Measurements from ENCODE around the gene PLD5. TPM values are rescaled to one million over a fixed set of nuclear protein-coding genes. Genes with fewer than 3 reads are reported as not detected.

Gene PLD5
- total and polyA plus RNA-seq, 3 donors from 2014 or later, result 0.63 to 1.7 (median 0.81) TPM

GRCh38 chr1:242427519-242427918 lies 97.0 kb downstream of the PLD5 start:
- no peak overlapping the region for H3K27ac ChIP-seq
- H3K9me3 ChIP-seq, result no peaks in the 10 kb centered on the region
- H3K4me3 ChIP-seq, result no peak overlapping the region
- H3K27me3 ChIP-seq, result no peaks in the 10 kb centered on the region
- intact Hi-C loops (cut with DNase I; ENCODE audit: low total_unique reads), result no loop called here
- H3K36me3 ChIP-seq (ENCODE audit: low read depth, missing control alignments), result no peaks in the 10 kb centered on the region
- DNase-seq, result no peak
- 74 to 76% methylated on average over 4 of the region's 4 CpGs for WGBS, 2 donors
- H3K4me1 ChIP-seq, result no peaks in the 10 kb centered on the region
- no peak for TF ChIP-seq POLR2A (IDR thresholded peaks at IDR 0.05)
- no peak for TF ChIP-seq CTCF (IDR thresholded peaks at IDR 0.05)

DNA sequence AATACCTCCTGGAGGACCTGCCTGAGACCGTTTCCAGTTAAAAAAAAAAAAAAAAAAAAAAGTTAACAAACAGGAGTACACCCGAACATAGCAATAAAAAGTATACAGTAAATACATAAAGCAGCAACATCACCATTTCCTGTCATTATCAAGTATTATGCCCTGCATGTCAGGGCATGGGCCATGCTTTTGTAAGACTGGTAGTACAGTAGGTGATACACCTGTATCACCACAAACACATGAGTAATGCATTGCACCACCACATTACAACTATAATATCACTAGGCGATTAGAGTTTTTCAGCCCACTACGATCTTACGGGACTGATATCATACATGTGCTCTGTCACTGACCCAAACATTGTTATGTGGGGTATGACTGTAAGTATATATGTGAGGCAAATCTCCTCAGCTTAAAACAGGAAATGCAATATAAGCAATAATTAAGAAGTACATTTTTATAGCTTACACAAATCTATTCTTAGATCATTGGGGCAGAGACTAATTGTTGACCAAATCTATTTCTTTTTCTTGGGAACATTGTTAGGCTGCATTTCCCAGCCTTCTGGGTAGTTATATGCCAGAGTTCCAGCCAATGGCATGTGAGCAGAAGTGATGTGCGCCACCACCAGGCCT lies 98.1 kb downstream of the PLD5 start:
- no peak overlapping the region for H3K27ac ChIP-seq
- H3K27me3 ChIP-seq, result no peaks in the 10 kb centered on the region
- H3K36me3 ChIP-seq (ENCODE audit: low read depth, missing control alignments), result no peaks in the 10 kb centered on the region
- no peaks in the 10 kb centered on the region for H3K4me1 ChIP-seq
- DNase-seq, result no peak
- WGBS, 2 donors, result 94 to 98% methylated on average over 6 of the region's 6 CpGs
- TF ChIP-seq POLR2A (IDR thresholded peaks at IDR 0.05) (no peak), CTCF (IDR thresholded peaks at IDR 0.05) (no peak)
- H3K4me3 ChIP-seq, result no peak overlapping the region
- intact Hi-C loops (cut with DNase I; ENCODE audit: low total_unique reads), result no loop called here
- no peaks in the 10 kb centered on the region for H3K9me3 ChIP-seq

DNA sequence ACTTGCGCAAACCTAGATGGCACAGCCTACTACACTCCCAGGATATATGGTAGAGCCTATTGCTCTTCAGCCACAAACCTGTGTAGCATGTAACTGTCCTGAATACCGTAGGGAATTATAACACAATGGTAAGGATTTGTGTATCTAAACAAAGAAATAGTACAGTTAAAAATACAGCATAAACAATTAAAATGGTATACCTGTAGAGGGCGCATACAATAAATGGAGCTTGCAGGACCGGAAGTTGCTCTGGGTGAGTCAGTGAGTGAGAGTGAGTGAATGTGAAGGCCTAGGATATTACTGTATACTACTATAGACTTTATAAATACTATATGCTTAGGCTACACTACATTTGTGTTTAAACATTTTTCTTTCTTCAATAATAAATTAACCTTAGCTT lies 99.3 kb downstream of the PLD5 start:
- 84 to 89% methylated on average over 4 of the region's 4 CpGs for WGBS, 2 donors
- no peak for DNase-seq
- Histone ChIP-seq H3K4me1 (no peaks in the 10 kb centered on the region), H3K27ac (no peak overlapping the region), H3K27me3 (no peaks in the 10 kb centered on the region), H3K36me3 (ENCODE audit: low read depth, missing control alignments) (no peaks in the 10 kb centered on the region), H3K4me3 (no peak overlapping the region), H3K9me3 (no peaks in the 10 kb centered on the region)
- intact Hi-C loops (cut with DNase I; ENCODE audit: low total_unique reads), result no loop called here
- TF ChIP-seq CTCF (IDR thresholded peaks at IDR 0.05) (no peak), POLR2A (IDR thresholded peaks at IDR 0.05) (no peak)

DNA sequence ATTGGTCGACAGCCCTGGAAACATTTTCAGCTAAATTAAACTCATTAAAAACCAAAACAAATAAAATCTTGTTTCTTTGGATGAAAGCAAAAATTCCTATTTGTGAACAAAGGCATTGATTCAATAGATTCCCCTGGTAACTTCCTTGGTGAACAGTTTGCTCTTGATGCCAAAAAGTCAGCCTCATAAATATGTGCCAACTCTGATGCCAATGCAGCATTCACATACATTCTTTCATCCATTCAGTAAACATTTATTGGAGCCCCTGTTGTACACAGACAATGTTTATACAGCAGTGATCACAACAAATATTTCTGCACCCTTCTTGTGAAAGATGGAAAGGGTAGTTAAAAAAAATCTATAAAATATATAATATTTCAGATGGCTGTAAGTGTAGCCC lies 107.8 kb downstream of the PLD5 start:
- no peaks in the 10 kb centered on the region for H3K4me1 ChIP-seq

More for the DNA sequence above, 107.8 kb downstream of the PLD5 start:
- no peak for TF ChIP-seq CTCF (IDR thresholded peaks at IDR 0.05)
- TF ChIP-seq POLR2A (IDR thresholded peaks at IDR 0.05), result no peak
- Histone ChIP-seq H3K4me3 (no peak overlapping the region), H3K27me3 (no peaks in the 10 kb centered on the region), H3K36me3 (ENCODE audit: low read depth, missing control alignments) (no peaks in the 10 kb centered on the region), H3K9me3 (no peaks in the 10 kb centered on the region), H3K27ac (no peak overlapping the region)
- no peak for DNase-seq
- intact Hi-C loops (cut with DNase I; ENCODE audit: low total_unique reads), result no loop called here
- 85 to 98% methylated on average over 1 of the region's 1 CpG for WGBS, 2 donors

All from testis (tissue), 3 donors.